Measurements from ENCODE around the gene PTX3.

Gene PTX3

DNA sequence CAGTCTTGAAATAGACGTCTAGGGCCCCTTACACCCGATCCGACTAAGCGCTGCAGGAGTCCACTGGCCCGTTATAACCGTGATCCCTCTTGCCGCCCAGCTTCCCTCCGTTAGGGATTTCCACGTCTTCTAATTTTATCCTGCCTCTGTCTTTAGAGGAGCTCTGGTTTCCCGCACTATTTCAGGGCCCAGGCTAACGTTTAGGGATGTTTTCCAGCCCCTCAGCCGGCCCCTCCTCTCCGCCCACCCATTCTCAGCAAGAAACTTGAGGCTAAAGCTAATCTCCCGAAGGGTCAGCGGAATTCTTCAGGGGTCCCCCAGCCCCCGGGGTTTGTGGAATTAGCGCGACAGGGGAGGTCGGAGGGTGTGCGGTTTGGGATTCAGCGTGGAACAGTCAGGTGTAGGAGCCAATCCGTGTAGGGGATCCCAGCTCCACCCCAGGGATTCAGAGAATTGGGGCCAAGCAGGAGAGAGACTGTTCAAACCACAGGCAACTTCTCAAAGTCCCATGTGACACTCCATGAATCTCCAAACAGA, 1.6 kb downstream of the PTX3 start:
- Histone ChIP-seq H3K4me2 (ENCODE audit: low read depth, low read length, poor library complexity, severe bottlenecking) (no peak overlapping the region), H3K4me1 (ENCODE audit: insufficient read depth, low read length, poor library complexity, severe bottlenecking) (no peaks in the 10 kb centered on the region), H3F3A (ENCODE audit: low read depth) (no peaks in the 10 kb centered on the region), H3K9me2 (replicated peaks; ENCODE audit: low read depth, low read length) (no peaks in the 10 kb centered on the region), H3K36me3 (ENCODE audit: insufficient read depth, low read length) (no peaks in the 10 kb centered on the region), H3K9me3 (ENCODE audit: insufficient read depth, low read depth, low read length) (no peaks in the 10 kb centered on the region), H3K4me3 (ENCODE audit: low read length, poor library complexity, severe bottlenecking) (no peak overlapping the region), H2AFZ (ENCODE audit: low read length) (no peak overlapping the region), H3K27me3 (ENCODE audit: insufficient read depth, low read length, poor library complexity, severe bottlenecking) (no peaks in the 10 kb centered on the region), H4K20me1 (ENCODE audit: insufficient read depth, low read length, poor library complexity, severe bottlenecking) (no peaks in the 10 kb centered on the region), H3K79me2 (ENCODE audit: insufficient read depth, low read length) (no peaks in the 10 kb centered on the region), H3K9ac (ENCODE audit: low read depth, low read length, poor library complexity, severe bottlenecking) (no peak overlapping the region)
- TF ChIP-seq EZH2phosphoT487 (IDR thresholded peaks at IDR 0.05; ENCODE audit: borderline replicate concordance): no peak
- TF ChIP-seq, protein P1, sequence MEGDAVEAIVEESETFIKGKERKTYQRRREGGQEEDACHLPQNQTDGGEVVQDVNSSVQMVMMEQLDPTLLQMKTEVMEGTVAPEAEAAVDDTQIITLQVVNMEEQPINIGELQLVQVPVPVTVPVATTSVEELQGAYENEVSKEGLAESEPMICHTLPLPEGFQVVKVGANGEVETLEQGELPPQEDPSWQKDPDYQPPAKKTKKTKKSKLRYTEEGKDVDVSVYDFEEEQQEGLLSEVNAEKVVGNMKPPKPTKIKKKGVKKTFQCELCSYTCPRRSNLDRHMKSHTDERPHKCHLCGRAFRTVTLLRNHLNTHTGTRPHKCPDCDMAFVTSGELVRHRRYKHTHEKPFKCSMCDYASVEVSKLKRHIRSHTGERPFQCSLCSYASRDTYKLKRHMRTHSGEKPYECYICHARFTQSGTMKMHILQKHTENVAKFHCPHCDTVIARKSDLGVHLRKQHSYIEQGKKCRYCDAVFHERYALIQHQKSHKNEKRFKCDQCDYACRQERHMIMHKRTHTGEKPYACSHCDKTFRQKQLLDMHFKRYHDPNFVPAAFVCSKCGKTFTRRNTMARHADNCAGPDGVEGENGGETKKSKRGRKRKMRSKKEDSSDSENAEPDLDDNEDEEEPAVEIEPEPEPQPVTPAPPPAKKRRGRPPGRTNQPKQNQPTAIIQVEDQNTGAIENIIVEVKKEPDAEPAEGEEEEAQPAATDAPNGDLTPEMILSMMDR (conservative IDR thresholded peaks at IDR 0.05; ENCODE audit: low read length): no peak

- no peak for TF ChIP-seq EZH2phosphoT487 (IDR thresholded peaks at IDR 0.05; ENCODE audit: borderline replicate concordance)
- TF ChIP-seq, protein P1 (conservative IDR thresholded peaks at IDR 0.05; ENCODE audit: low read length): no peak
- no peaks in the 10 kb centered on the region for H3K36me3 ChIP-seq (ENCODE audit: insufficient read depth, low read length)
- H4K20me1 ChIP-seq (ENCODE audit: insufficient read depth, low read length, poor library complexity, severe bottlenecking): no peaks in the 10 kb centered on the region
- no peaks in the 10 kb centered on the region for H3K4me1 ChIP-seq (ENCODE audit: insufficient read depth, low read length, poor library complexity, severe bottlenecking)
- no peaks in the 10 kb centered on the region for H3K79me2 ChIP-seq (ENCODE audit: insufficient read depth, low read length)
- no peaks in the 10 kb centered on the region for H3F3A ChIP-seq (ENCODE audit: low read depth)
- H3K9me2 ChIP-seq (replicated peaks; ENCODE audit: low read depth, low read length): no peaks in the 10 kb centered on the region
- H3K9me3 ChIP-seq (ENCODE audit: insufficient read depth, low read depth, low read length): no peaks in the 10 kb centered on the region
- no peaks in the 10 kb centered on the region for H3K27me3 ChIP-seq (ENCODE audit: insufficient read depth, low read length, poor library complexity, severe bottlenecking)
- no peak overlapping the region for H3K9ac ChIP-seq (ENCODE audit: low read depth, low read length, poor library complexity, severe bottlenecking)
- H3K4me2 ChIP-seq (ENCODE audit: low read depth, low read length, poor library complexity, severe bottlenecking): no peak overlapping the region
- H2AFZ ChIP-seq (ENCODE audit: low read length): no peak overlapping the region
- H3K4me3 ChIP-seq (ENCODE audit: low read length, poor library complexity, severe bottlenecking): no peak overlapping the region
These were observed 4.5 kb downstream of the PTX3 start for GRCh38 chr3:157441102-157441624.

DNA sequence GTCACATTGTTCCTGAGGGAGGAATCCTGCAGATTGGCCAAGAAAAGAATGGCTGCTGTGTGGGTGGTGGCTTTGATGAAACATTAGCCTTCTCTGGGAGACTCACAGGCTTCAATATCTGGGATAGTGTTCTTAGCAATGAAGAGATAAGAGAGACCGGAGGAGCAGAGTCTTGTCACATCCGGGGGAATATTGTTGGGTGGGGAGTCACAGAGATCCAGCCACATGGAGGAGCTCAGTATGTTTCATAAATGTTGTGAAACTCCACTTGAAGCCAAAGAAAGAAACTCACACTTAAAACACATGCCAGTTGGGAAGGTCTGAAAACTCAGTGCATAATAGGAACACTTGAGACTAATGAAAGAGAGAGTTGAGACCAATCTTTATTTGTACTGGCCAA, 6.1 kb downstream of the PTX3 start:
- Histone ChIP-seq H4K20me1 (ENCODE audit: insufficient read depth, low read length, poor library complexity, severe bottlenecking) (no peaks in the 10 kb centered on the region), H3K4me2 (ENCODE audit: low read depth, low read length, poor library complexity, severe bottlenecking) (no peak overlapping the region), H3K9me3 (ENCODE audit: insufficient read depth, low read depth, low read length) (no peaks in the 10 kb centered on the region), H3K79me2 (ENCODE audit: insufficient read depth, low read length) (no peaks in the 10 kb centered on the region), H3K4me1 (ENCODE audit: insufficient read depth, low read length, poor library complexity, severe bottlenecking) (no peaks in the 10 kb centered on the region), H3K9me2 (replicated peaks; ENCODE audit: low read depth, low read length) (no peaks in the 10 kb centered on the region), H3K27me3 (ENCODE audit: insufficient read depth, low read length, poor library complexity, severe bottlenecking) (no peaks in the 10 kb centered on the region), H3K36me3 (ENCODE audit: insufficient read depth, low read length) (no peaks in the 10 kb centered on the region), H3K4me3 (ENCODE audit: low read length, poor library complexity, severe bottlenecking) (no peak overlapping the region), H2AFZ (ENCODE audit: low read length) (no peak overlapping the region), H3F3A (ENCODE audit: low read depth) (no peaks in the 10 kb centered on the region), H3K9ac (ENCODE audit: low read depth, low read length, poor library complexity, severe bottlenecking) (no peak overlapping the region)
- TF ChIP-seq EZH2phosphoT487 (IDR thresholded peaks at IDR 0.05; ENCODE audit: borderline replicate concordance): no peak
- TF ChIP-seq, protein P1 (conservative IDR thresholded peaks at IDR 0.05; ENCODE audit: low read length): no peak
